Smooth muscle cell (in vitro differentiated cells): ENCODE results near the gene CIRBP. TPM values are rescaled to one million over a fixed set of nuclear protein-coding genes. Genes with fewer than 3 reads are reported as not detected.
A peak's percentile ranks its signal among the peaks of the same experiment; 100 is the strongest.

Source experiments
- DNase-seq: peaks from one replicate; lab custom pipeline; 2025; ENCODE audit not compliant: unreplicated experiment; lab: John Stamatoyannopoulos, UW
- H2AFZ ChIP-seq: fragments of 200-600 bp; sonication (generic); 2 replicates; pipeline ENCODE4 v1.6.0; 2016; ENCODE audit warnings: antibody characterized with exemption, low read depth, mild to moderate bottlenecking
- H3F3A ChIP-seq: fragments of 200-600 bp; sonication (generic); 2 replicates; pipeline ENCODE4 v1.6.0; 2017; ENCODE audit warnings: antibody characterized with exemption, low read depth
- H3K27ac ChIP-seq: fragments of 200-600 bp; sonication (generic); 2 replicates; pipeline ENCODE4 v1.5.1; 2016; ENCODE audit warnings: low read depth, mild to moderate bottlenecking
- H3K27me3 ChIP-seq: fragments of 200-600 bp; sonication (generic); 2 replicates; pipeline ENCODE4 v1.6.1; 2016; ENCODE audit warnings: low read depth, mild to moderate bottlenecking
- H3K36me3 ChIP-seq: fragments of 200-600 bp; sonication (generic); 2 replicates; pipeline ENCODE4 v1.5.1; 2016; ENCODE audit warnings: low read depth
- H3K4me1 ChIP-seq: fragments of 200-600 bp; sonication (generic); 2 replicates; pipeline ENCODE4 v1.5.1; 2016; ENCODE audit warnings: low read depth
- H3K4me2 ChIP-seq: fragments of 200-600 bp; sonication (generic); 2 replicates; pipeline ENCODE4 v1.6.0; 2016; ENCODE audit warnings: mild to moderate bottlenecking
- H3K4me3 ChIP-seq: fragments of 200-600 bp; sonication (generic); 2 replicates; pipeline ENCODE4 v1.5.1; 2016; ENCODE audit warnings: mild to moderate bottlenecking
- H3K79me2 ChIP-seq: fragments of 200-600 bp; sonication (generic); 2 replicates; pipeline ENCODE4 v1.6.0; 2016; ENCODE audit warnings: low read depth, mild to moderate bottlenecking
- H3K9ac ChIP-seq: fragments of 200-600 bp; sonication (generic); 2 replicates; pipeline ENCODE4 v1.6.0; 2016; ENCODE audit warnings: low read depth
- H3K9me3 ChIP-seq: fragments of 200-600 bp; sonication (generic); replicated peaks from 2 replicates; pipeline ENCODE4 v1.5.1; 2016; ENCODE audit warnings: low read depth
- H4K20me1 ChIP-seq: fragments of 200-600 bp; sonication (generic); 2 replicates; pipeline ENCODE4 v1.6.0; 2016; ENCODE audit warnings: low read depth
- WGBS: methylation state at CpG from one replicate; pipeline ENCODE4 v1.1.7; 2016; ENCODE audit warnings: low lambda C conversion rate; 5-methylcytosine and 5-hydroxymethylcytosine counted together
- polyA plus RNA-seq: library from polyadenylated mRNA; unstranded; fragments of >200 nt; fragmentation: Nextera tagmentation; extraction: Ambion mirVana; gene quantifications from 2 replicates; pipeline ENCODE4 v1.2.1, GENCODE V29; 2016
- total RNA-seq: library from RNA; depleted of rRNA; stranded (reverse); fragments of >200 nt; gene quantifications from 2 replicates; pipeline ENCODE4 v1.2.3, GENCODE V29; 2014
- TF ChIP-seq, protein P1 (sequence below): fragments of 200-600 bp; sonication (generic); IDR thresholded peaks from 2 replicates; pipeline ENCODE4 v1.5.1; 2017; ENCODE audit warnings: borderline replicate concordance, mild to moderate bottlenecking, antibody characterized with exemption; ENCODE audit not compliant: insufficient read depth, poor library complexity, severe bottlenecking

The CIRBP gene
- total and polyA plus RNA-seq, 2 experiments from 2014 or later, result 122 to 215 TPM

GRCh38 chr19:1241417-1242095 is 27.6 kb upstream of the CIRBP start, which contains the start of gene ATP5F1D:
ATP5F1D (plus strand) TSS chr19:1241751; CDS start chr19:1241851, 100 bp downstream.
- TF ChIP-seq, protein P1, sequence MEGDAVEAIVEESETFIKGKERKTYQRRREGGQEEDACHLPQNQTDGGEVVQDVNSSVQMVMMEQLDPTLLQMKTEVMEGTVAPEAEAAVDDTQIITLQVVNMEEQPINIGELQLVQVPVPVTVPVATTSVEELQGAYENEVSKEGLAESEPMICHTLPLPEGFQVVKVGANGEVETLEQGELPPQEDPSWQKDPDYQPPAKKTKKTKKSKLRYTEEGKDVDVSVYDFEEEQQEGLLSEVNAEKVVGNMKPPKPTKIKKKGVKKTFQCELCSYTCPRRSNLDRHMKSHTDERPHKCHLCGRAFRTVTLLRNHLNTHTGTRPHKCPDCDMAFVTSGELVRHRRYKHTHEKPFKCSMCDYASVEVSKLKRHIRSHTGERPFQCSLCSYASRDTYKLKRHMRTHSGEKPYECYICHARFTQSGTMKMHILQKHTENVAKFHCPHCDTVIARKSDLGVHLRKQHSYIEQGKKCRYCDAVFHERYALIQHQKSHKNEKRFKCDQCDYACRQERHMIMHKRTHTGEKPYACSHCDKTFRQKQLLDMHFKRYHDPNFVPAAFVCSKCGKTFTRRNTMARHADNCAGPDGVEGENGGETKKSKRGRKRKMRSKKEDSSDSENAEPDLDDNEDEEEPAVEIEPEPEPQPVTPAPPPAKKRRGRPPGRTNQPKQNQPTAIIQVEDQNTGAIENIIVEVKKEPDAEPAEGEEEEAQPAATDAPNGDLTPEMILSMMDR, result no peak
- DNase-seq, result peak; percentile 72
- Histone ChIP-seq H3K9ac (peak within 1 kb of the TSS; percentile 85), H3K27me3 (no peaks in the 10 kb centered on the region), H4K20me1 (peaks cover 13% of the 10 kb centered on the region), H3K4me3 (peak within 1 kb of the TSS; percentile 75), H3F3A (peaks cover 19% of the 10 kb centered on the region), H2AFZ (peak within 1 kb of the TSS; percentile 79), H3K4me2 (peak within 1 kb of the TSS; percentile 94), H3K27ac (peak within 1 kb of the TSS; percentile 36), H3K4me1 (peaks cover 11% of the 10 kb centered on the region), H3K79me2 (peaks cover 21% of the 10 kb centered on the region), H3K36me3 (no peaks in the 10 kb centered on the region), H3K9me3 (no peaks in the 10 kb centered on the region)
- 2% methylated on average over 60 of the region's 79 CpGs for WGBS

- H3K9ac ChIP-seq, result no peak overlapping the region
- H3K79me2 ChIP-seq, result peaks cover 21% of the 10 kb centered on the region
- no peak overlapping the region for H3K4me3 ChIP-seq
- H3K36me3 ChIP-seq, result no peaks in the 10 kb centered on the region
- no peaks in the 10 kb centered on the region for H3K27me3 ChIP-seq
- H3K9me3 ChIP-seq, result no peaks in the 10 kb centered on the region
- peaks cover 11% of the 10 kb centered on the region for H3K4me1 ChIP-seq
- TF ChIP-seq, protein P1, result peak; percentile 86
- H3K4me2 ChIP-seq, result peak overlapping the region; percentile 62
- peak; percentile 47 for DNase-seq
- H3F3A ChIP-seq, result peaks cover 18% of the 10 kb centered on the region
- peaks cover 13% of the 10 kb centered on the region for H4K20me1 ChIP-seq
- no peak overlapping the region for H2AFZ ChIP-seq
- 64% methylated on average over 25 of the region's 33 CpGs for WGBS
- H3K27ac ChIP-seq, result peak overlapping the region; percentile 24
Observed at GRCh38 chr19:1243768-1244692, 25.1 kb upstream of the CIRBP start.

DNA sequence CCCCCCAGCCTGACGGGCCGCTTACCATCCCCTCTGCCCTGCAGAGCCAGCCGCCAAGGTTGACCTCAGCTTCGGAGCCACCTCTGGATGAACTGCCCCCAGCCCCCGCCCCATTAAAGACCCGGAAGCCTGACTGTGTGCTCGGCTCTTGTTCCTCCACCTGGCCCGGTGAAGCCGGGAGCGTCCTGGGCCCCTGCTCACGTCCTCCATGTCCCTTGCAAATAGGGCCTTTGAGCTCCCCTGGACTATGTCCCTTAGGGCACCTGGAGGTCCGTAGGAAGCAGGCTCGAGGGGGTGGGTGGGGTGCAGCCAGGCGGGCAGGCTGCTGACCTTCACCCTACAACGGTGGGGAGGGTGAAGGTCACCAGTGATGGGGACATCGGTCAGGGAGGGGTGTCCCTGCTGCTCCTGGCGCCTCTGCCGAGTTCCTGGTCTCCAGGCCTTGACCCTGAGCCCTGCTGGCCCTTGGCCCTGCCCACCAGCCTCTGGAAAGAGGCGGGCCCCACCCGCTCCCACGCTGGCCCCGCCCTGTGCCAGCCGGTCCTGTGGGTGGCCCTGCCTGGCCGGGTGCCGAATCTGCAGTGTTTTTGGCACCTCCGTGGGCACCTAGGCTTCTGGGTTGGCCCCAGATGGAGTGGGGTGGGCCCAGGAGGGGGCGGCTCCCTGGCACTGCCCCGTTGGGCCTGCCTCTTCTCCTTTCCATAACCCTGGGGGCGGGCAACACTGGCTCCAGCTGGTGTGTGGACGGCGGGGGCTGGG is 24.3 kb upstream of the CIRBP start:
- Histone ChIP-seq H3K4me2 (peak overlapping the region; percentile 62), H3K9ac (no peak overlapping the region), H3K79me2 (peaks cover 23% of the 10 kb centered on the region), H2AFZ (no peak overlapping the region), H3K36me3 (no peaks in the 10 kb centered on the region), H3K27me3 (no peaks in the 10 kb centered on the region), H3F3A (peaks cover 10% of the 10 kb centered on the region), H3K27ac (peak overlapping the region; percentile 24), H3K9me3 (no peaks in the 10 kb centered on the region), H3K4me1 (peaks cover 6% of the 10 kb centered on the region), H3K4me3 (no peak overlapping the region), H4K20me1 (peaks cover 16% of the 10 kb centered on the region)
- 77% methylated on average over 27 of the region's 31 CpGs for WGBS
- TF ChIP-seq, protein P1, result no peak
- DNase-seq, result no peak
